OCI-LY1 (cell line): Measurements from ENCODE around the gene F13B.

Source experiments
- H2AFZ ChIP-seq: fragments of 200-600 bp; sonication (generic), shearing (Covaris generic); 2 replicates; pipeline ENCODE4 v1.6.0; 2014; ENCODE audit warnings: antibody characterized with exemption, mild to moderate bottlenecking, low read length
- H3F3A ChIP-seq: fragments of 200-600 bp; sonication (generic), shearing (Covaris generic); 2 replicates; pipeline ENCODE4 v1.6.0; 2014; ENCODE audit warnings: mild to moderate bottlenecking, antibody characterized with exemption, low read length, moderate library complexity; ENCODE audit not compliant: insufficient read depth
- H3K27ac ChIP-seq: fragments of 200-600 bp; sonication (generic); 2 replicates; pipeline ENCODE4 v1.5.1; 2014; ENCODE audit warnings: low read length, mixed run types, mild to moderate bottlenecking, low read depth; ENCODE audit not compliant: poor library complexity, severe bottlenecking
- H3K27me3 ChIP-seq: fragments of 200-600 bp; sonication (generic); 2 replicates; pipeline ENCODE4 v1.6.0; 2014; ENCODE audit warnings: antibody characterized with exemption, mild to moderate bottlenecking, low read length, moderate library complexity; ENCODE audit not compliant: insufficient read depth
- H3K36me3 ChIP-seq: fragments of 200-600 bp; sonication (generic); 2 replicates; pipeline ENCODE4 v1.6.1; 2014; ENCODE audit warnings: mild to moderate bottlenecking, antibody characterized with exemption, low read length, moderate library complexity, mixed read lengths; ENCODE audit not compliant: insufficient read depth
- H3K4me1 ChIP-seq: fragments of 200-600 bp; sonication (generic); 2 replicates; pipeline ENCODE4 v1.5.1; 2014; ENCODE audit warnings: mild to moderate bottlenecking, low read length, moderate library complexity; ENCODE audit not compliant: insufficient read depth, severe bottlenecking
- H3K4me2 ChIP-seq: fragments of 200-600 bp; sonication (generic), shearing (Covaris generic); 2 replicates; pipeline ENCODE4 v1.6.1; 2014; ENCODE audit warnings: low read length
- H3K4me3 ChIP-seq: fragments of 200-600 bp; sonication (generic); 2 replicates; pipeline ENCODE4 v1.5.1; 2014; ENCODE audit warnings: low read length, low read depth, mild to moderate bottlenecking, mixed read lengths; ENCODE audit not compliant: poor library complexity, severe bottlenecking
- H3K79me2 ChIP-seq: fragments of 200-600 bp; shearing (Covaris generic); 2 replicates; pipeline ENCODE4 v1.6.1; 2016; ENCODE audit warnings: mixed run types, low read length, mixed read lengths; ENCODE audit not compliant: insufficient read depth
- H3K9ac ChIP-seq: fragments of 200-600 bp; sonication (generic), shearing (Covaris generic); 2 replicates; pipeline ENCODE4 v1.6.1; 2014; ENCODE audit warnings: mild to moderate bottlenecking, low read length, mixed read lengths
- H3K9me2 ChIP-seq: fragments of 200-600 bp; sonication (generic), shearing (Covaris generic); 2 replicates; pipeline ENCODE4 v1.6.1; 2014; ENCODE audit warnings: low read depth, mild to moderate bottlenecking, low read length, mixed read lengths
- H3K9me3 ChIP-seq: fragments of 200-600 bp; shearing (Covaris generic); 2 replicates; pipeline ENCODE4 v1.6.1; 2014; ENCODE audit warnings: low read length, mixed read lengths
- H4K20me1 ChIP-seq: fragments of 200-600 bp; sonication (generic), shearing (Covaris generic); 2 replicates; pipeline ENCODE4 v1.6.0; 2016; ENCODE audit warnings: mild to moderate bottlenecking, low read length; ENCODE audit not compliant: insufficient read depth
- CTCF ChIP-seq: fragments of 200-600 bp; sonication (generic), shearing (Covaris generic); IDR thresholded peaks from 2 replicates; pipeline ENCODE4 v1.5.1; 2017; ENCODE audit warnings: mild to moderate bottlenecking, antibody characterized with exemption, low read length, moderate library complexity, mixed read lengths
- EZH2 ChIP-seq: fragments of 200-600 bp; sonication (generic), shearing (Covaris generic); IDR thresholded peaks from 2 replicates; pipeline ENCODE4 v1.8.0; 2017; ENCODE audit warnings: borderline replicate concordance, mixed run types, mild to moderate bottlenecking, antibody characterized with exemption, low read length, moderate library complexity, mixed read lengths

Gene F13B

GRCh38 chr1:197080323-197080722 is 13.3 kb upstream of the F13B start:
- Histone ChIP-seq H3K79me2 (no peaks in the 10 kb centered on the region), H3K4me1 (no peaks in the 10 kb centered on the region), H3K27me3 (no peaks in the 10 kb centered on the region), H3K4me2 (no peak overlapping the region), H3K9me3 (peaks cover 8% of the 10 kb centered on the region; the same call in 1 of the 2 replicates), H3K27ac (no peak overlapping the region), H3K9ac (no peak overlapping the region), H3K36me3 (peaks cover 37% of the 10 kb centered on the region), H3K9me2 (no peaks in the 10 kb centered on the region), H4K20me1 (no peaks in the 10 kb centered on the region), H3F3A (no peaks in the 10 kb centered on the region), H3K4me3 (no peak overlapping the region), H2AFZ (no peak overlapping the region)
- no peak for TF ChIP-seq CTCF
- TF ChIP-seq EZH2: no peak

GRCh38 chr1:197076585-197076984 is 9.5 kb upstream of the F13B start:
- no peak overlapping the region for H3K4me2 ChIP-seq
- no peaks in the 10 kb centered on the region for H3K9me3 ChIP-seq
- H3K79me2 ChIP-seq: no peaks in the 10 kb centered on the region
- no peak overlapping the region for H3K4me3 ChIP-seq
- no peak overlapping the region for H3K27ac ChIP-seq
- no peaks in the 10 kb centered on the region for H3F3A ChIP-seq
- H3K36me3 ChIP-seq: no peaks in the 10 kb centered on the region; the same call in 1 of the 2 replicates
- no peaks in the 10 kb centered on the region for H3K27me3 ChIP-seq
- no peaks in the 10 kb centered on the region for H3K9me2 ChIP-seq
- H4K20me1 ChIP-seq: no peaks in the 10 kb centered on the region
- H3K9ac ChIP-seq: no peak overlapping the region
- H3K4me1 ChIP-seq: no peaks in the 10 kb centered on the region
- TF ChIP-seq EZH2 (no peak), CTCF (no peak)
- no peak overlapping the region for H2AFZ ChIP-seq

GRCh38 chr1:197073978-197074377 is 6.9 kb upstream of the F13B start:
- no peak overlapping the region for H3K9ac ChIP-seq
- H2AFZ ChIP-seq: no peak overlapping the region
- H3K4me1 ChIP-seq: no peaks in the 10 kb centered on the region
- H3K9me3 ChIP-seq: no peaks in the 10 kb centered on the region
- H3K9me2 ChIP-seq: no peaks in the 10 kb centered on the region
- no peaks in the 10 kb centered on the region for H3K79me2 ChIP-seq
- no peaks in the 10 kb centered on the region for H4K20me1 ChIP-seq
- H3F3A ChIP-seq: no peaks in the 10 kb centered on the region
- H3K4me2 ChIP-seq: no peak overlapping the region
- no peaks in the 10 kb centered on the region for H3K27me3 ChIP-seq
- no peak overlapping the region for H3K4me3 ChIP-seq
- TF ChIP-seq EZH2: no peak
- no peak for TF ChIP-seq CTCF
- no peak overlapping the region for H3K27ac ChIP-seq
- H3K36me3 ChIP-seq: no peaks in the 10 kb centered on the region
